ENCODE results near the gene LCN2.

LCN2 gene

DNA sequence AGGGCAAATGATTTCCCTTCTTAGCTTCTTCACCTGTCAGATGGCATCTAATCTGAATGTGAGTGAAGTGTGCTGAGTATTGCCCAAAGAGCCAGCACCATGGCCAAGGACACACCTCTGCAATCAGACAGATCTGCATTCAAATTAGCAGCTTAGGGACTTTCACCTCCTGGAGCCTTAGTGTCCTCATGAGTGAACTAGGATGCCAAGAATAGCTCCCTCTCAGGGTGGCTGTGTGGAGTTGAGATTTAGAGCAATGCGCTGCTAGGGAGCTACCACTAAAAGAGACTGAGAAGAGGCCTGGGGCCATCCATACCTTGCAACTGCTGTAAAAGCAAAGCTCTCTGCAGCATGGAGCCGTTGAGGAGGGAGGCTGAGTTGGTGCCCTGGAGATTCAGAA is 40.8 kb downstream of the LCN2 start:
- no peak overlapping the region for H3K9ac ChIP-seq (ENCODE audit: insufficient read length)
- TF ChIP-seq EZH2 (IDR thresholded peaks at IDR 0.05) (no peak), POLR2AphosphoS5 (IDR thresholded peaks at IDR 0.05; ENCODE audit: borderline replicate concordance, low read depth, low read length) (no peak), FOXP2 (optimal IDR thresholded peaks at IDR 0.05; ENCODE audit: control extremely low read depth, extremely low read length, insufficient read depth) (no peak)
- H3K27ac ChIP-seq: no peak overlapping the region
- DNase-seq (ENCODE audit: low read depth, low spot score): no peak
- H3K9me3 ChIP-seq (ENCODE audit: low read depth, low read length): no peaks in the 10 kb centered on the region
- H3K4me3 ChIP-seq: peak overlapping the region; percentile 96; the same call in 1 of the 2 replicates
- peaks cover 14% of the 10 kb centered on the region; the same call in 1 of the 2 replicates for H3K36me3 ChIP-seq (ENCODE audit: insufficient read depth, low read length)

DNA sequence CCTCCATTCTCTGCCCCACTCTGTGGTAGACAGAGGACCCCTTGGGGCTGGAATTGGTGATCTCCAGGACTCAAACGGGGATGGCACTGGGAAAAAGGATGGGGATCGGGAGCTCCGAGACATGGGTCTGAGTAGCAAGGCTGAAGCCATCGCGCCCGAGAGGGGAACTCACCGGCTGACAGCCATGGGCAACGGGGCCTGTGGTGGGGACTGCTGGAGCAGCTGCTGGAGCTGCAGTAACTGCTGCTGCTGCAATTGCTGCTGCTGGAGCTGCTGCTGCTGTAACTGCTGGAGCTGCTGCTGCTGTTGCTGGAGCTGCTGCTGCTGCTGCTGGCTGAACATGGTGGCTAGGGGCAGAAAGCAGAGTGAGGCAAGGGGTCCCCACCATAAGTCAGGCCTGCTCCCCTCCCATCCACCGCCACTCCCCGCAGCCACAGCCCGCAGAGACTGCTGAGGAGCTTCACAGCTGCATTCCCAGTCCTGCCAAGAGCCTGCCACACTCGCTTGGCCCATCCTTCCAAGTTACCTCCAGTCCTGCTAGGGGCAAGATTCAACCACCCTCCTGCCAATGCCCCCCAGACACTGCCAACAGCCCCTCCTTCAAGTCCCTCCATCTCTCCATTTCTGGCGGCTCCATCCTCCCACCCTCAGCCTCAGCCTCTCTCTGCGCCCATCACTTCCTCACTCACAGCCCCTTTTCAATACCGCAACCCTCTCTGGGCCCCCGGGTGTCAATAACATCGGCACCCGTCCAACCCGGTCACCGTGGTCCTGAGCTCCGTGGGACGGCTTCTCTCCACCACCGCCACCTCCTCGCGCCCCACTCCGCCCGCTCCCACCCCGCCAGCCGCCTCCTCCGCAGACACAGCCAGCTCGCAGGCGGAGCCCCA is 41.5 kb downstream of the LCN2 start:
- TF ChIP-seq FOXP2 (optimal IDR thresholded peaks at IDR 0.05; ENCODE audit: control extremely low read depth, extremely low read length, insufficient read depth) (no peak), EZH2 (IDR thresholded peaks at IDR 0.05) (no peak)
- Histone ChIP-seq H3K9me3 (ENCODE audit: low read depth, low read length) (no peaks in the 10 kb centered on the region), H3K4me3 (peak overlapping the region; percentile 96), H3K9ac (ENCODE audit: insufficient read length) (peak overlapping the region; percentile 97), H3K27ac (0 out of 2 replicates have a peak overlapping the region, but pooled peaks have one; percentile 13), H3K36me3 (ENCODE audit: insufficient read depth, low read length) (peaks cover 14% of the 10 kb centered on the region; the same call in 1 of the 2 replicates)
- DNase-seq (ENCODE audit: low read depth, low spot score): no peak

DNA sequence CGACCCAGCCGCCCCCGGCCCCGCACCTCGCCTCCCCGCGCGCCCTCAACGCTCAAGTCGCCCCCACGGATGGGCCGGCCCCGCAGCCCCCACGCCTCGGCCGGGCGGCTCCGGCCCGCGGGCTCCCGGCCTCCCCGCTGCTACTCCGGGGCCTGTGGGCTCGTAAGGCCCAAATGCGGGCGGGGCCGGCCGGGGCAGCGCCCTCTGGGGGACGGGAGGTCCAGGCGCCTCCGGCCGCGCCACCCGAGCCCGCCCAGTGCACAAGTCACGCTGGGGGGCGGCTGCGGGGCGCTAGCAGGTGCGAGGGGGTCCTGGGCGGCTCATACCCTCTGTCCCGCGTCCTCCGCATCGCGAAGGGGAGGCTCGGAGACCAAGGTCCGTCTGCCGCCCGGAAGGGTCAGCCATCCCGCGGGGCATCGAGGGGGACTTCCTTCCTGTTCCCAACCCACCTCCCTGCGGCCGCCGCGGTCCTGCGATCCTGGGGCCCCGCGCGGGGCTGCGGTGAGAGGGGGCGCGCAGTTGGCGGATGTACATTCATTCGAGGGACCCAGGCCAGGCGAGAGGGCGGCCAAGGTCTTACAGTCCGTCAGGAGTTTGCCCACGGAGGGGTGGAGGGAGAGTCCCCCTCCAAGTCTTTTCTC is 42.3 kb downstream of the LCN2 start, which contains the start of gene CIZ1:
CIZ1 (minus strand) TSS at position 167 of the 641 bp plus-strand sequence. CDS start 715 bp downstream, outside the sequence.
- Histone ChIP-seq H3K4me3 (peak within 1 kb of the TSS; percentile 96), H3K9me3 (ENCODE audit: low read depth, low read length) (no peaks in the 10 kb centered on the region), H3K9ac (ENCODE audit: insufficient read length) (peak within 1 kb of the TSS; percentile 97), H3K36me3 (ENCODE audit: insufficient read depth, low read length) (peaks cover 14% of the 10 kb centered on the region; the same call in 1 of the 2 replicates), H3K27ac (0 out of 2 replicates have a peak within 1 kb of the TSS, but pooled peaks have one; percentile 13)
- TF ChIP-seq EZH2 (IDR thresholded peaks at IDR 0.05) (no peak), FOXP2 (optimal IDR thresholded peaks at IDR 0.05; ENCODE audit: control extremely low read depth, extremely low read length, insufficient read depth) (no peak), POLR2AphosphoS5 (IDR thresholded peaks at IDR 0.05; ENCODE audit: borderline replicate concordance, low read depth, low read length) (no peak; the same call in 1 of the 2 replicates)
- DNase-seq (ENCODE audit: low read depth, low spot score): no peak

DNA sequence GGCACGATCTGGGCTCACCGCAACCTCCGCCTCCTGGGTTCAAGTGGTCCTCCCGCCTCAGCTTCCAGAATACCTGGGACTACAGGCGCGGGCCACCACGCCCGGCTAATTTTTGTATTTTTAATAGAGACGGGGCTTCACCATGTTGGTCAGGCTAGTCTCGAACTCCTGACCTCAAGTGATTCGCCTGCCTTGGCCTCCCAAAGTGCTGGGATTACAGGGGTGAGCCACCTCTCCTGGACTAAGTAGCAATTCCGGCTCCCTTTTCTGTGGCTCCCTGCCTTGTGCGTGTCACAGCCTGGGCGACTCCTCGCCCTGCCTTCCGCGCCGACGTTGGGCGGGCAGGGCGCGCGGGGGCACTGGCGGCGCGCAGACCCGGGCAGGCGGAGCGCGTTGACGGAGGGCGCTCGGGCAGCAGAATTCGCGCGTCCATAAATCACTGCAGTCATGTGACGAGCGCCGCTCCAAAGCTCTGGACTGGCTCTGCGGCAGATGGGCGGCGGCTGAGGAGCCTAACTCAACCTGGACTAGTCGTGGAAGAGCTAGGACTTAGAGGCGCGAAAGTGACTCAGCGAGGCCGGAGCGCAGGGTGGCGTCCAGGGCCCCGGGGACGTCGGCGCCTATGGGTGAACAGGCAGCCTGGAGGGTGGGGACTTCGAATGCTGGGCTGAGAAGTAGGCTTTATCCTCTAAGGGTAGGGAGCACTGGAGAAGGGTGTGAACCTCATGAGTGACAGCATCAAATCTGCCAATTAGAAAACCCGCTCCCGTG is 43.5 kb downstream of the LCN2 start:
- DNase-seq (ENCODE audit: low read depth, low spot score): no peak
- Histone ChIP-seq H3K4me3 (no peak overlapping the region), H3K27ac (no peak overlapping the region), H3K36me3 (ENCODE audit: insufficient read depth, low read length) (peaks cover 11% of the 10 kb centered on the region; the same call in 1 of the 2 replicates), H3K9me3 (ENCODE audit: low read depth, low read length) (no peaks in the 10 kb centered on the region), H3K9ac (ENCODE audit: insufficient read length) (no peak overlapping the region)
- TF ChIP-seq FOXP2 (optimal IDR thresholded peaks at IDR 0.05; ENCODE audit: control extremely low read depth, extremely low read length, insufficient read depth) (no peak), POLR2AphosphoS5 (IDR thresholded peaks at IDR 0.05; ENCODE audit: borderline replicate concordance, low read depth, low read length) (no peak), EZH2 (IDR thresholded peaks at IDR 0.05) (no peak)

DNA sequence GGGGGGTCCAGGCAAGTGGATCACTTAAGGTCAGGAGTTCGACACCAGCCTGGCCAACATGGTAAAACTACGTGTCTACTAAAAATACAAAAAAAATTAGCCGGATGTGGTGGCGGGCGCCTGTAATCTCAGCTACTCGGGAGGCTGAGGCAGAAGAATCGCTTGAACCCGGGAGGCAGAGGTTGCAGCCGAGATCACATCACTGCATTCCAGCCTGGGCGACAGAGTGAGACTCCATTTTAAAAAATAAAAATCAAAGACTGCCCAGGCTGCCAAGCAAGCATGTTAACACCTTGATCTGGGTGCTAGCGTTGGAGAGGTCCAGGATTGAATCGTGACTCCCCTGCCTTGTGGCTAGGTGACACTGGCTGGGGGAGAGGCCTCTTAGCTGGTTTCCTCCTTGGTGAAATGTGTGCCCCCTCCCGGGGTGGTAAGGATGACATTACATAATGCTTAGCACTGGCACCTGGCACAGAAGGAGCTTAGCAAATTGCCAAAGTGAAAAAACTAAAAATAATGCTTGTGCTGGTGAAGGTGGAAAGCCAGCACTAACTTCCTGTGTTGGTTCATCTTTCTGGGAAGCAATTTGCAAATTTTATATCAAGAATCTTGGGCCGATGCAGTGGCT is 44.3 kb downstream of the LCN2 start:
- Histone ChIP-seq H3K36me3 (ENCODE audit: insufficient read depth, low read length) (peaks cover 5% of the 10 kb centered on the region; the same call in 1 of the 2 replicates), H3K27ac (no peak overlapping the region), H3K9ac (ENCODE audit: insufficient read length) (no peak overlapping the region), H3K4me3 (no peak overlapping the region), H3K9me3 (ENCODE audit: low read depth, low read length) (no peaks in the 10 kb centered on the region)
- TF ChIP-seq EZH2 (IDR thresholded peaks at IDR 0.05) (no peak), FOXP2 (optimal IDR thresholded peaks at IDR 0.05; ENCODE audit: control extremely low read depth, extremely low read length, insufficient read depth) (no peak), POLR2AphosphoS5 (IDR thresholded peaks at IDR 0.05; ENCODE audit: borderline replicate concordance, low read depth, low read length) (no peak)
- DNase-seq (ENCODE audit: low read depth, low spot score): no peak

DNA sequence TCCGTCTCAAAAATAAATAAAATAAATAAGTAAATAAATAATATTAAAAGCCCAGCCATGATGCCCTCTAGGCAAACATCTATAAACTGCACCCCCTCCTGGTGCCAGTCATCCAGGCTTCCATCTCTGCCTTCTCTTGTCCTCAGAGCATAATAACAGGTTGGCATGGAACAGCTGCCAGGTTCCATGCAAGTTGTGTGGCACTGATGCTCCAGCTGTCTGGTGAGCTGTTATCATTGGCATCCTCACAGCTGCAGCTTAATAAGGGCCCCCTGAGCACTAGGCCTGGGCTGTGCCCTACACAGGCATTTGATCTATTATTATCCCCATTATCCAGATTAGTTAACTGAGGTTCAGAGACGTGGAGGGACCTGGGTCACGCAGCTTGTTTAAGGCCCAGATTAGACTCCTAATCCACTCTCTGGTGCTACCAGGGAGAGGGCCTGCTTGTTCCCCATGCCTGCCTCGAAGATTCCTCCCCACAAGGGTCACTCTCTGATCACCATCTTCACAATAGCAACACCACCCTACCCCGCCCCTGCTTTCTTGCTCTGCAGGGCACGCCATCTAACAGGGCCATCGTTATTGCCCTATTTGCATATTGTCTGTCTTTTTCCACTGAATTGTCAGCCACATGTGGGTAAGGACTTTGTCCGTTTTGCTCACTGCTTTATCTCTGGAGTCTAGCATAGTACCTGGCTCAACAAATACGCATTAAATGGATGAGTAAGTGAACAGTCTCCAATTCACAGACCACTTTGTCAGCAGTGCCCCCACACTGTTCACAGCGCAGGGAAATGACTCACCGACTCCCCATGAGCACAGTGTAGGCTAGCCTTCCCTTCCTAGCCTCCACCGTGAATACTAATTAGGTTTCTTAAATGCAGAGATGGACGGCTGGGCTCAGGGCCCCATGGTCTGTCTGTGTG is 52.5 kb downstream of the LCN2 start:
- TF ChIP-seq EZH2 (IDR thresholded peaks at IDR 0.05) (no peak), FOXP2 (optimal IDR thresholded peaks at IDR 0.05; ENCODE audit: control extremely low read depth, extremely low read length, insufficient read depth) (no peak), POLR2AphosphoS5 (IDR thresholded peaks at IDR 0.05; ENCODE audit: borderline replicate concordance, low read depth, low read length) (no peak)
- no peak for DNase-seq (ENCODE audit: low read depth, low spot score)

DNA sequence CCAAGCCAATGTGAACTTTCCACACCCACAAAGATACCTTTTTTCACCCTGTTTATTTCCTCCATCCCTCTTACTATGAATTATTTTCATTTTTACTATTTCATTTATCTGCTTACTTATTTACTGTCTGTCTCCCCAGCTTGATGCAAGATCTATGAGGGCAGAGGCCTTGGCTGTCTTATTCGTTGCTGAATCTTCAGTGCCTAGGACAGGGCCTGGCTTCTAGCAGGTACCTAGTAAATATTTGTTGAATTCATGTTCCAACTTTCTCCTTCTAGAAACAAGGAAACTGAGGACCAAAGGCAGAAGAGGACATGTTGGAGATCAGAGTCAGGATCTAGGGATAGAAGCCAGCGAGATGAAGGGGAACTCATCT is 53.4 kb downstream of the LCN2 start:
- H3K4me3 ChIP-seq: peak overlapping the region; percentile 87

More for the DNA sequence above, 52.5 kb downstream of the LCN2 start:
- no peaks in the 10 kb centered on the region for H3K9me3 ChIP-seq (ENCODE audit: low read depth, low read length)
- H3K36me3 ChIP-seq (ENCODE audit: insufficient read depth, low read length): no peaks in the 10 kb centered on the region
- no peak overlapping the region for H3K27ac ChIP-seq
- H3K9ac ChIP-seq (ENCODE audit: insufficient read length): no peak overlapping the region
- H3K4me3 ChIP-seq: no peak overlapping the region

More for the DNA sequence above, 53.4 kb downstream of the LCN2 start:
- Histone ChIP-seq H3K9ac (ENCODE audit: insufficient read length) (no peak overlapping the region), H3K27ac (no peak overlapping the region), H3K9me3 (ENCODE audit: low read depth, low read length) (no peaks in the 10 kb centered on the region), H3K36me3 (ENCODE audit: insufficient read depth, low read length) (no peaks in the 10 kb centered on the region)
- DNase-seq (ENCODE audit: low read depth, low spot score): no peak
- TF ChIP-seq FOXP2 (optimal IDR thresholded peaks at IDR 0.05; ENCODE audit: control extremely low read depth, extremely low read length, insufficient read depth) (no peak), POLR2AphosphoS5 (IDR thresholded peaks at IDR 0.05; ENCODE audit: borderline replicate concordance, low read depth, low read length) (no peak), EZH2 (IDR thresholded peaks at IDR 0.05) (no peak)

Data from SK-N-MC (cell line).